GM12891 (cell line): ENCODE results near the gene SLFN11.

Experiments
- PAX5 ChIP-seq: IDR thresholded peaks from 2 replicates; pipeline ENCODE4 v1.6.1; 2011; ENCODE audit warnings: low read length, moderate library complexity, mild to moderate bottlenecking; ENCODE audit not compliant: insufficient read depth, severe bottlenecking
- POLR2A ChIP-seq: IDR thresholded peaks from 2 replicates; pipeline ENCODE4 v1.6.1; 2011; ENCODE audit warnings: low read depth, low read length, control low read depth
- POLR2AphosphoS5 ChIP-seq: IDR thresholded peaks from 2 replicates; pipeline ENCODE4 v1.6.1; 2011; ENCODE audit warnings: low read depth, low read length, control low read depth
- POU2F2 ChIP-seq: IDR thresholded peaks from 2 replicates; pipeline ENCODE4 v1.6.1; 2011; ENCODE audit warnings: low read depth, mild to moderate bottlenecking, control low read depth, low read length, moderate library complexity
- SPI1 ChIP-seq: IDR thresholded peaks from 2 replicates; pipeline ENCODE4 v1.6.1; 2011; ENCODE audit warnings: low read depth, low read length, control low read depth
- TAF1 ChIP-seq: IDR thresholded peaks from 2 replicates; pipeline ENCODE4 v1.6.1; 2011; ENCODE audit warnings: low read depth, low read length, control low read depth

GRCh38 chr17:35376245-35376644 lies 2.8 kb upstream of the SLFN11 start:
- TF ChIP-seq POLR2A, result no peak
- TF ChIP-seq TAF1, result no peak
- TF ChIP-seq POLR2AphosphoS5, result no peak
- TF ChIP-seq PAX5, result no peak
- no peak for TF ChIP-seq SPI1
- TF ChIP-seq POU2F2, result no peak
